MCF 10A (cell line): ENCODE results near the gene CRNN. TPM values are rescaled to one million over a fixed set of nuclear protein-coding genes. Genes with fewer than 3 reads are reported as not detected.

Experiments used
- BruUV-seq: library from RNA; stranded (reverse); fragments of 400-500 nt; replicated peaks from 2 replicates; lab custom pipeline; 2021; lab: Mats Ljungman, UMichigan
- CTCF ChIA-PET: fragments of 300-600 bp; sonication (Branson Sonifier 250); formaldehyde crosslinking; extraction: SDS; loops from one replicate; lab custom pipeline; 2021; ENCODE audit warnings: antibody characterized with exemption, inconsistent platforms; lab: Yijun Ruan, JAX
- POLR2A ChIA-PET: fragments of 300-600, 350-650 bp; sonication (Branson Sonifier 250); formaldehyde crosslinking; extraction: SDS; loops from one replicate; lab custom pipeline; 2020; ENCODE audit warnings: antibody characterized with exemption, inconsistent platforms; lab: Yijun Ruan, JAX
- DNase-seq: peaks from one replicate; pipeline ENCODE4 v3.0.0-alpha.2; 2018; ENCODE audit not compliant: unreplicated experiment
- H3K27ac Mint-ChIP-seq: one replicate; pipeline ENCODE4 v1.8.0; 2022; ENCODE audit warnings: mild to moderate bottlenecking, low read depth, mixed read lengths; ENCODE audit not compliant: unreplicated experiment
- H3K27me3 Mint-ChIP-seq: one replicate; pipeline ENCODE4 v1.8.0; 2022; ENCODE audit warnings: mixed read lengths; ENCODE audit not compliant: insufficient read depth, unreplicated experiment
- H3K36me3 Mint-ChIP-seq: one replicate; pipeline ENCODE4 v1.8.0; 2022; ENCODE audit warnings: mild to moderate bottlenecking, moderate library complexity, mixed read lengths; ENCODE audit not compliant: insufficient read depth, unreplicated experiment
- H3K4me1 Mint-ChIP-seq: one replicate; pipeline ENCODE4 v1.8.0; 2022; ENCODE audit warnings: mixed read lengths; ENCODE audit not compliant: insufficient read depth, unreplicated experiment
- H3K4me3 Mint-ChIP-seq: one replicate; pipeline ENCODE4 v1.8.0; 2022; ENCODE audit warnings: mild to moderate bottlenecking, moderate library complexity, mixed read lengths; ENCODE audit not compliant: unreplicated experiment
- H3K9me3 Mint-ChIP-seq: one replicate; pipeline ENCODE4 v1.8.0; 2022; ENCODE audit warnings: mixed read lengths; ENCODE audit not compliant: unreplicated experiment
- intact Hi-C: fragments of 100-400 bp; cut with micrococcal nuclease; formaldehyde crosslinking; loops from 2 replicates; pipeline ENCODE4 v1.14.1; 2022
- total RNA-seq: library from RNA; stranded (reverse); gene quantifications from 2 replicates; pipeline ENCODE4 v1.2.3, GENCODE V29; 2022
- TF ChIP-seq, protein P1 (sequence below): fragments of 200-600 bp; IDR thresholded peaks from one replicate; pipeline ENCODE4 v1.8.0; 2022; ENCODE audit warnings: antibody characterized with exemption, mild to moderate bottlenecking; ENCODE audit not compliant: unreplicated experiment

Gene CRNN
- total RNA-seq, 1 experiment from 2014 or later: not detected

- TF ChIP-seq, protein P1, sequence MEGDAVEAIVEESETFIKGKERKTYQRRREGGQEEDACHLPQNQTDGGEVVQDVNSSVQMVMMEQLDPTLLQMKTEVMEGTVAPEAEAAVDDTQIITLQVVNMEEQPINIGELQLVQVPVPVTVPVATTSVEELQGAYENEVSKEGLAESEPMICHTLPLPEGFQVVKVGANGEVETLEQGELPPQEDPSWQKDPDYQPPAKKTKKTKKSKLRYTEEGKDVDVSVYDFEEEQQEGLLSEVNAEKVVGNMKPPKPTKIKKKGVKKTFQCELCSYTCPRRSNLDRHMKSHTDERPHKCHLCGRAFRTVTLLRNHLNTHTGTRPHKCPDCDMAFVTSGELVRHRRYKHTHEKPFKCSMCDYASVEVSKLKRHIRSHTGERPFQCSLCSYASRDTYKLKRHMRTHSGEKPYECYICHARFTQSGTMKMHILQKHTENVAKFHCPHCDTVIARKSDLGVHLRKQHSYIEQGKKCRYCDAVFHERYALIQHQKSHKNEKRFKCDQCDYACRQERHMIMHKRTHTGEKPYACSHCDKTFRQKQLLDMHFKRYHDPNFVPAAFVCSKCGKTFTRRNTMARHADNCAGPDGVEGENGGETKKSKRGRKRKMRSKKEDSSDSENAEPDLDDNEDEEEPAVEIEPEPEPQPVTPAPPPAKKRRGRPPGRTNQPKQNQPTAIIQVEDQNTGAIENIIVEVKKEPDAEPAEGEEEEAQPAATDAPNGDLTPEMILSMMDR: no peak
- CTCF ChIA-PET: interaction anchor here (0.9 to 3.9 kb wide), 5 partner anchors 12 to 100 kb away, joined by 3 to 18 read pairs (median 3); no protein-coding TSS in a partner anchor
- H3K9me3 Mint-ChIP-seq: no peaks in the 10 kb centered on the region
These were observed 54.2 kb downstream of the CRNN start, which contains the start of gene FLG2 for GRCh38 chr1:152359906-152360305. Gene FLG2 (minus strand): TSS chr1:152360006. CDS start chr1:152358884, 1,122 bp downstream.

More at GRCh38 chr1:152359906-152360305, 54.2 kb downstream of the CRNN start, which contains the start of gene FLG2:
- intact Hi-C loops: no loop called here
- no peaks in the 10 kb centered on the region for H3K36me3 Mint-ChIP-seq
- no TSS peak for BruUV-seq
- no peaks in the 10 kb centered on the region for H3K4me1 Mint-ChIP-seq
- H3K27ac Mint-ChIP-seq: no peak within 1 kb of the TSS
- H3K27me3 Mint-ChIP-seq: no peaks in the 10 kb centered on the region
- POLR2A ChIA-PET: interaction anchor here (2.1 kb wide), 1 partner anchor 12 kb away, joined by 5 read pairs; no protein-coding TSS in a partner anchor
- no peak within 1 kb of the TSS for H3K4me3 Mint-ChIP-seq
- DNase-seq: no peak

Other genes starting within 250 kb of the CRNN start
- gene HRNR, start 190.1 kb downstream of the CRNN start, total RNA-seq: not detected in 2 replicates
- gene FLG, start 89.0 kb downstream of the CRNN start, total RNA-seq: 0.07 and 0.12 TPM in 2 replicates
- gene FLG2, start 54.3 kb downstream of the CRNN start, total RNA-seq: not detected in 2 replicates
- not detected in 2 replicates for gene LCE5A, start 96.5 kb upstream of the CRNN start, total RNA-seq
- gene CRCT1, start 100.2 kb upstream of the CRNN start, total RNA-seq: not detected in 2 replicates
- gene LCE3E, start 152.5 kb upstream of the CRNN start, total RNA-seq: not detected in 2 replicates
- gene LCE3D, start 166.3 kb upstream of the CRNN start, total RNA-seq: 0.75 TPM in 1 of 2 replicates, not detected in the other
- gene LCE3C, start 186.0 kb upstream of the CRNN start, total RNA-seq: not detected in 2 replicates
- gene LCE3B, start 199.5 kb upstream of the CRNN start, total RNA-seq: not detected in 2 replicates
- gene LCE3A, start 208.8 kb upstream of the CRNN start, total RNA-seq: not detected in 2 replicates
- gene LCE2D, start 249.1 kb upstream of the CRNN start, total RNA-seq: not detected in 2 replicates